Nephron (organoid): ENCODE data around the gene MED10.

Experiments used
- H3K27ac Mint-ChIP-seq, 3 experiments: 2 replicates each; pipeline ENCODE4 v1.8.0; 2020; ENCODE audit warnings: mixed read lengths in 3 of 3, mild to moderate bottlenecking in 2 of 3, moderate library complexity in 1 of 3
- H3K27me3 Mint-ChIP-seq: 2 replicates; pipeline ENCODE4 v1.8.0; 2021; ENCODE audit warnings: low read depth, mild to moderate bottlenecking, moderate library complexity, mixed read lengths
- H3K36me3 Mint-ChIP-seq: 2 replicates; pipeline ENCODE4 v1.8.0; 2020; ENCODE audit warnings: low read depth, mixed read lengths
- H3K4me1 Mint-ChIP-seq: 2 replicates; pipeline ENCODE4 v1.8.0; 2020; ENCODE audit warnings: mixed read lengths
- H3K4me3 Mint-ChIP-seq, 3 experiments: 2 replicates each; pipeline ENCODE4 v1.8.0; 2020; ENCODE audit warnings: mild to moderate bottlenecking in 3 of 3, mixed read lengths in 3 of 3, moderate library complexity in 2 of 3
- H3K9me3 Mint-ChIP-seq: 2 replicates; pipeline ENCODE4 v1.8.0; 2020; ENCODE audit warnings: mixed read lengths
- CTCF ChIP-seq, 3 experiments: fragments of 200-600 bp; sonication (generic); IDR thresholded peaks; one replicate each; pipeline ENCODE4 v1.5.0; 2021; ENCODE audit warnings: antibody characterized with exemption in 3 of 3; ENCODE audit not compliant: unreplicated experiment in 3 of 3

Gene MED10

GRCh38 chr5:6408627-6409446, 30.5 kb upstream of the MED10 start:
- Mint-ChIP-seq H3K36me3 (no peaks in the 10 kb centered on the region), H3K4me1 (no peaks in the 10 kb centered on the region), H3K9me3 (no peaks in the 10 kb centered on the region), H3K27me3 (peaks cover 21% of the 10 kb centered on the region), H3K4me3 (no peak overlapping the region), H3K27ac (no peak overlapping the region)
- TF ChIP-seq CTCF (IDR thresholded peaks at IDR 0.05; ENCODE audit: unreplicated experiment in 3 of 3) = no peak

- Mint-ChIP-seq H3K4me3 (no peak overlapping the region), H3K4me1 (no peaks in the 10 kb centered on the region), H3K27ac (no peak overlapping the region), H3K9me3 (no peaks in the 10 kb centered on the region), H3K27me3 (peaks cover 21% of the 10 kb centered on the region), H3K36me3 (no peaks in the 10 kb centered on the region)
- TF ChIP-seq CTCF (IDR thresholded peaks at IDR 0.05; ENCODE audit: unreplicated experiment in 3 of 3) = no peak
These were observed 29.9 kb upstream of the MED10 start for GRCh38 chr5:6408260-6408596.

- no peak overlapping the region for H3K27ac Mint-ChIP-seq
These were observed 29.4 kb upstream of the MED10 start for GRCh38 chr5:6407558-6408259.

GRCh38 chr5:6405591-6405990, 27.2 kb upstream of the MED10 start:
- H3K4me3 Mint-ChIP-seq = no peak overlapping the region
- peaks cover 13% of the 10 kb centered on the region for H3K27me3 Mint-ChIP-seq
- no peaks in the 10 kb centered on the region for H3K4me1 Mint-ChIP-seq
- no peaks in the 10 kb centered on the region for H3K9me3 Mint-ChIP-seq
- no peak for TF ChIP-seq CTCF (IDR thresholded peaks at IDR 0.05; ENCODE audit: unreplicated experiment in 3 of 3)
- no peak overlapping the region for H3K27ac Mint-ChIP-seq
- H3K36me3 Mint-ChIP-seq = no peaks in the 10 kb centered on the region

More at GRCh38 chr5:6407558-6408259, 29.4 kb upstream of the MED10 start:
- Mint-ChIP-seq H3K4me3 (no peak overlapping the region), H3K36me3 (no peaks in the 10 kb centered on the region), H3K4me1 (no peaks in the 10 kb centered on the region), H3K9me3 (no peaks in the 10 kb centered on the region), H3K27me3 (peaks cover 18% of the 10 kb centered on the region)
- no peak for TF ChIP-seq CTCF (IDR thresholded peaks at IDR 0.05; ENCODE audit: unreplicated experiment in 3 of 3)

- no peaks in the 10 kb centered on the region for H3K9me3 Mint-ChIP-seq
- no peak overlapping the region for H3K27ac Mint-ChIP-seq
- no peaks in the 10 kb centered on the region for H3K4me1 Mint-ChIP-seq
- H3K4me3 Mint-ChIP-seq = no peak overlapping the region
- H3K27me3 Mint-ChIP-seq = peaks cover 13% of the 10 kb centered on the region
- TF ChIP-seq CTCF (IDR thresholded peaks at IDR 0.05; ENCODE audit: unreplicated experiment in 3 of 3) = no peak
- H3K36me3 Mint-ChIP-seq = no peaks in the 10 kb centered on the region
These were observed 25.8 kb upstream of the MED10 start for GRCh38 chr5:6404129-6404528.
